Epithelial cell of prostate (primary cell): ENCODE results near the gene MRPL39.
"Not testable (repeated sequence)": the region's sequence is repeated elsewhere in the genome, so short reads cannot be mapped to it uniquely, and the experiment has no call there.

Experiments used
- DNase-seq: peaks from one replicate; pipeline ENCODE4 v3.0.0-alpha.2; 2011; ENCODE audit warnings: low read depth, low spot score
- H3K27ac ChIP-seq: fragments of 450-650 bp; 2 replicates; pipeline ENCODE4 v1.5.1; 2017; ENCODE audit warnings: mild to moderate bottlenecking

The MRPL39 gene

DNA sequence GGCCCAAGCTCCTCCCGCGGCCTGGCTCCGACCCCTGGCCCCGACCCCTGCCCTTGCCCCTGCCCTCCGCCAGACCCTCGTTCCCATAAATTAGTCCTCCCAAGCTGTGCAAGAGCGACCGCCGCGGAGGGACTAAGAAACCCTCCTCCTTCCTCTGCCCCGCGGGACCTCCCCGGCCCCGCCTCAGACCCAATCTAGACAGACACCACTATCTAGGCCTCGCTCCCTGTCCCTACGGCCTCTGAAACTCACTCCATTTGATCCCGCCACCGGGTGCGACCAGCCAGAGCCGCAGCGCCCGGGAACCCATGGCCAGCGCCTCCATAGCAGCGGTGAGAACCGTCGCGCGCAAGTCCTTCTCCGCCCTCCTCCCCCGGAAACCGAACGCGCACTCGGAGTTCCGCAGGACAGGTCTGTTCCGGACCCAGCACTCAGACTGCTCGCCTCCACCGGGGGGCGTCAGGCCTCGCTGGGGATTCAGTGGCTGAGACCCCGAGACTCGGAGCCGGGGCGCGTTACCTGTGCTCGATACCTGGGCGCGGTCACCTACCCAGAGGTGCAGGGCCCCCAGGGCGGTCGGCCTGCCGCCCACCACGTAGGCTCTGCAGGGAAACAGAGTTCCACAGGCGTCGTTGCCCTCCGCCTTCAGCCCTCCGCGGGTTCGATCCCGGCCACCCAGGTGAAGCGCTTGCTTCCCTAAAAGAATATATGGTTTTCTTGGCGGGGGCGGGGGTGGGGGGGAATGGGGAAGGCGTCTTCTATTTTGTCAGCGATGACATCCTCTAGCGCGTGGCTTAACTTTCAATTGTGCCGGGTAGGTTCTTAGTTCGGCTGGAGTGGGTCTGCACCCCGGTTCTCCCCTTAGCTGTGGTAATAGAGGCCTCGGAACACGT, at the start of gene MRPL39:
Gene MRPL39, minus strand, starts transcription at position 331 of the 893 bp plus-strand sequence. Its CDS starts 6 bp downstream, at position 325.
- DNase-seq = peak; percentile 59
- peak within 1 kb of the TSS; percentile 60 for H3K27ac ChIP-seq

DNA sequence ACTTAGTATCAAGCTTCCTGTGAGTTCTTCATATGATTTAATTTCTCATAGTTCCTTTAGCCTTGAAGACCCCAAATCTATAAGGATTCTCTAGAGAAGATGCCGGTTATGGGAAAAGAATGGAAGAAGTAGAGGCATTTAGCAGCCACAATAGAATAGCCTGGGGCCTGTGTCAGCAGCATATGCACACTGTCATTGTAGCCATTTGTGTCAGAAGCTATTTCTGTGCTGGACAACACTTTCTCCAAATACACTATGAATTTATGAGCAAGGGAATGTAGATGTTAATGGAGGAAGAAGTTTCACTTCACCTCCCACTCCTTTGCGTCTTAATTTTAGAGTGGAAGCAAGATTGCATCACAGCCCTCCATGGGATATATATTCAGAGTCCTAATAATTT, 49.1 kb upstream of the MRPL39 start:
- no peak for DNase-seq
- no peak overlapping the region for H3K27ac ChIP-seq

GRCh38 chr21:25649146-25649545, 41.9 kb upstream of the MRPL39 start:
- DNase-seq = no peak
- H3K27ac ChIP-seq = no peak overlapping the region

DNA sequence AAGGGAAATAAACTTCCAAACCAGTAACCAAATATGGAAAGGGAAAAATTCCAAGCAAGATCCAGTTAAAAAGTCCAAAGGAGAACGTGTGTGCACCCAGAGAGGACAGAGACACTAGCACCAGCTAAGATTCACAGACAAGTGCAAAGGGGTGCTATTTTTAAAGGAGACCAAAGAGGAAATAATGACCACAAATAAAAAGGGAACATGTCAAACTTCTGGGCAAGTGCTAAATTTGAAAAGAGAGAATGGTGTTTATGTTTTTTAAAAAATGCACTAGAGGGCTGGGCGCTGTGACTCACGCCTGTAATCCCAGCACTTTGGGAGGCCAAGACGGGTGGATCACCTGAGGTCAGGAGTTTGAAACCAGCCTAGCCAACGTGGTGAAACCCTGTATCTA, 40.4 kb upstream of the MRPL39 start:
- no peak overlapping the region for H3K27ac ChIP-seq
- DNase-seq = no peak

DNA sequence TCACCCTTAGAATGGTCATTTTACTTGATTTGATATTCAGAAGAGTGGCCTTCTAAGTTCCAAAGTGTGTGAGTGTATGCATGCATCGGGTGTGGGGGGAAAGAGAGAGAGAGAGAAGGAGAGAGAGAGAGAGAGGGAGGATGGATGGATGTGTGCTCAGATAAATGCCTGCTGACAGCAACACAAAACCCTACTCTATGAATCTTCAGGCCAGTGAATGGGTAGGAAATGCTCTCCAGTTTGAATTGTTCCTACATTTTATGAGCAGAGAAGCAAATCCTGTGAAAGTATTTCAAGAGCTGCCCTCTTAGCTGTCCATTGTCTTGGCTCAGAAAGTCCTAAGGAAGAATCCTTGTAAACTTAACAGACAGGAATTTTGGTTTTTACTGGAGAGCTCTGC, 39.2 kb upstream of the MRPL39 start:
- DNase-seq = no peak
- no peak overlapping the region for H3K27ac ChIP-seq

DNA sequence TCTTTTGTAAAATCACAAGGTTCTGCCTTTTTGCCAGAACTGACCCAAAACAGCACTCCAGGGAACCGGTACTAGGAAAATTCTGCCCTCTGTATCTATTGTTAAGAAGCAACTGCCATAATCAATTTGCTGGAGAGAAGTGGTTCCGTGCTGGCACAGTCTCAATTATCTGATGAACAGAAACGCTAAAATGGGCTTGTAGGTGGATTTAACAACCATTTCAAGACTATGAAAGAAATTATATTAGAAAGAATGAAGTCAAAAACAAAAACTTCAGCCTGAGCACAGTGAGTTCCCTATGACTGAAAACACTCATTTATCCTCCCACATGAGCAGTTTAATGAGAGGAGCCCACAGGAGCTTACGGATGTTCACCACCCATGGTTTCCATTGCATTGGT, 36.2 kb upstream of the MRPL39 start:
- H3K27ac ChIP-seq = no peak overlapping the region
- DNase-seq = no peak

GRCh38 chr21:25640943-25641292, 33.6 kb upstream of the MRPL39 start:
- no peak for DNase-seq
- H3K27ac ChIP-seq = no peak overlapping the region

- no peak for DNase-seq
- no peak overlapping the region for H3K27ac ChIP-seq
These were observed 33.1 kb upstream of the MRPL39 start for GRCh38 chr21:25640202-25640942.

DNA sequence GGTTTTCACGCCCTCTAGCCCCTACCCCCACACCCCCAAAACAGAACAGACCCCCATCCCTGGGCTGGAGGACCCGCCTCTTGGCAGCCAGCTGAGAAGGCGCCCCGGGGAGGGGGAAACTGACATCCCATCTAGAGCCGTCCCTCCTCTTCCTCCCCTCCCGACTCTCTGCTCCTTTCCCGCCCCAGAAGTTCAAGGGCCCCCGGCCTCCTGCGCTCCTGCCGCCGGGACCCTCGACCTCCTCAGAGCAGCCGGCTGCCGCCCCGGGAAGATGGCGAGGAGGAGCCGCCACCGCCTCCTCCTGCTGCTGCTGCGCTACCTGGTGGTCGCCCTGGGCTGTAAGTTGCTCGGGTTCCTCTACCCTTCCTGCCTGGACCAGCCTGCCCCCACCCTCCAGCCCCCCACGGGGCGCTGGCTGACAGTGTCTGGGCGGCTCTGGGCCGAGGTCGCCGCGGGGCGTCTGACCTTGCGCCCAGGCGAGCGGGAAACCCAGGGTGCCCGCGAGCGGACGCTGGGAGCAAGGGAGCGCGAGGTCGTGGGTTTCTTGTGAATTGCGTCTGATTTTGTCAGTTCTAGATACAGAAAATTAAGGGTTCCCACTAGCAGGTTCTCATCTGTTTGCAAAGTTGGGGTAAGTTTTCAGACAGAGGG, 32.4 kb upstream of the MRPL39 start:
- no peak for DNase-seq
- H3K27ac ChIP-seq = no peak overlapping the region

DNA sequence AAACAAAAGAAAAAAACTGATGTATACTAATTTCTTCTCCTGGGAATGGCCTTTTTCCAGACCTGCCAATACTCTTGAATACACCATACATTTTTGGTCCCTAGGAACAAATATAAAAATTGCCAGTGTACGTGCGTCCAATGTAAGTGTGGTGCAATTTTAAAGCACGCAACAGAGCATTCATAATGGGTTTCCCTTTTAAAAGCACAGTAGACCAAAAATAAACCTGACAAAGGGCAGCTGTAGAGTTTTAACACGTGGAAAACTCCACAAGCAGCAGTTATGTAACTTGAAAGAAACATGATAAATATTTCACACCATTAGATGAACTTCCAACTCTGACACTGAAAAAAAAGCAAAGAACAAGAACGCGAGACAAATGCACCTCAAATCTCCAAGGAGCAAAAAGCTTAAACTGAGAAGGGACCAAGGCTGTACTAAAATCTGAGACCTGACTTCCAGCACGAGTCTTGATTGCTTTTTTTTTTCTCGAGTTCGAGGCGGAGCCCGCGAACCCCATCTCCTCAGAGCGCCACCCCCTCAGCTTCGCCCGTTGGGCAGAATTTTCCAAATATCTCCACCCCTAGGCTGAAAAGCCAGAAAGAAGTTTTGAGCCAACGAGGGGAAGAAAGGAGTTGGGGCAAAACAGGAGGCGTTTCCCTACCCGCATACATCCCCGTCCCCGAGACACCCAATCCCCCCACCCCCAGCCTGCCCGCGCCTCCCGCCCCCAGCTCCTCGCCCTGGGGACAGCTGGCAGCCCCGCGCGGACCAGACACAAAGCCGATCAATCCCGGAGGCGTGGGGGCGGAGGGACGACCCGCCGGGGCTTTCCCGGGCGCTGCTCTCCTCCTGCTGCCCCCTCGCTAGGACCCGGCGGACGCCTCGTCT, 31.6 kb upstream of the MRPL39 start, which contains the start of gene JAM2:
Gene JAM2, plus strand, starts transcription at position 599 of the 891 bp plus-strand sequence. CDS start 564 bp downstream, outside the sequence.
- no peak within 1 kb of the TSS for H3K27ac ChIP-seq
- DNase-seq = no peak

DNA sequence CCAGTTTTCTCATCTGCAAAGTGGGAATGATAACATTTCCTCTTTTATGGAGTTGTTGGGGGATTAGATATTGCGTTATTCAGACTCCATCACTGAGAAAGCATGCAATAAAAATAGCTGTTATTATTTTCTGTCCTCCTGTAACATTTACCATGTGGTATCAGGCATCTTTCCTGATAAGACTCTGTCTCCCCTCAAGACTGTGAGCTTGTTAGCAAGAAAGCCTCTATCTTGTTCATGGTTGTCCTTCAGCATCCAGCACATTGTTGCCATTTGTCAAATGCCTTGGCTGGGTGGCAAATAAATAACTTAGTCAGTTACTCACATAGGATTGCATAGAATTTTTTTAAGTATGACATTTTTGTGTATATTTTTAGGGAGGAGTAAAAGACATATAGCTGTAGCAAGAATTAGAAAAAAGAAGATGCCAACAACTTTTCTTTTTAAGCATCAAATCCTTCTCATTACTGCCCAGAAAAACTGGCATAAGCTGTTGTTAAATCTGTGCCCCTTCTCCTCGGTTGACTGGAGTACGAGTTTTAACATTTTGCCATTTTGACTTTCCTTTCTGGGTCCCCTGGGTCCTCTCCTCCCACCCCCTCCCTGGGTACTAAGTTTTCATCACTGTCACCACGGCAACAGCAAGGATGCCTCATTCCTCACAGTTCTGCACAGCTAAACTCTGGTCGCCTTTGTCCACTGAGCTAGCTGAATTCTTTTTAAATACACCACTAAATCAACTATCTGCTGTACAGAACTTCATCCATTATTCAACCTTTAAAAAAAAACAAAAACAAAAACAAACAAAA, 30.8 kb upstream of the MRPL39 start:
- no peak for DNase-seq
- H3K27ac ChIP-seq = no peak overlapping the region

GRCh38 chr21:25636727-25637126, 29.4 kb upstream of the MRPL39 start:
- no peak overlapping the region for H3K27ac ChIP-seq
- no peak for DNase-seq

DNA sequence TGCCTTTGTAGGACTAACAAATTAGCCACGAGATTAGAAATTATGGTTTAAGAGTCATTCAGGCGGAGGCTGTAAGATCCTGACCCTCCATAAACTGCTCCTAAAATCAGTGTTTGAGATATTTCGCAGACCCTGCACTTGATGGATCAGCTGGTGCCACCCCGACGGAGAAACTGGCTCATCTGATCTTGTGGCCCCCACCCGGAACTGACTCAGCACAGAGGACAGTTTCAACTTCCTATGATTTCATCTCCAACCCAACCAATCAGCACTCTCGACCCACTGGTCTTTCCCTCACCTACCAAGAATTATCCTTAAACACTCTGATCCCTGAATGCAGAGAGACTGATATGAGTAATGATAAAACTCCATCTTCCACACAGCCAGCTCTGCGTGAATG, 28.0 kb upstream of the MRPL39 start:
- DNase-seq = no peak
- H3K27ac ChIP-seq = no peak overlapping the region

DNA sequence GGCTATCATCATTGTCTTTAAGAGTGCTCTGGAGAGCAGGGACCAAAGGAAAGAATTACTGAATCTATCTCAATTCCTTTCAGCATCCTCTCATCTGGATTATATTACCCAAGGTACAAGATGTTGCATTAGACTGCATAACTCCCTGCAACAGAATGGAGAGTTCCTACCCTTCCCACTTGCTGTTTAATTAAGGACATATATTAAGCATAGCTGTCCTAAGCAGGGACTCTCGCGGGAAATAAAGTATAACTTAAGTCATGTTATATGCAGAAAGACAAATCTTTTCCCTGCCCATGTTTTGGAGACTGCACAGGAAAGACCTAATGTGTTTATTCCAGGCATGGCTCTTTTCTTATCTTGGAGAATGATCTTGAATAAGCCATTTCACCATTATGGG, 25.0 kb upstream of the MRPL39 start:
- H3K27ac ChIP-seq = no peak overlapping the region
- no peak for DNase-seq

- DNase-seq = peak; percentile 5
- H3K27ac ChIP-seq = no peak overlapping the region
These were observed 19.5 kb upstream of the MRPL39 start for GRCh38 chr21:25626757-25627156.

GRCh38 chr21:25625776-25626555, 18.7 kb upstream of the MRPL39 start:
- DNase-seq = not testable (repeated sequence)

GRCh38 chr21:25625036-25625435, 17.8 kb upstream of the MRPL39 start:
- H3K27ac ChIP-seq = no peak overlapping the region
- DNase-seq = no peak

More at GRCh38 chr21:25625776-25626555, 18.7 kb upstream of the MRPL39 start:
- H3K27ac ChIP-seq = not testable (repeated sequence)

DNA sequence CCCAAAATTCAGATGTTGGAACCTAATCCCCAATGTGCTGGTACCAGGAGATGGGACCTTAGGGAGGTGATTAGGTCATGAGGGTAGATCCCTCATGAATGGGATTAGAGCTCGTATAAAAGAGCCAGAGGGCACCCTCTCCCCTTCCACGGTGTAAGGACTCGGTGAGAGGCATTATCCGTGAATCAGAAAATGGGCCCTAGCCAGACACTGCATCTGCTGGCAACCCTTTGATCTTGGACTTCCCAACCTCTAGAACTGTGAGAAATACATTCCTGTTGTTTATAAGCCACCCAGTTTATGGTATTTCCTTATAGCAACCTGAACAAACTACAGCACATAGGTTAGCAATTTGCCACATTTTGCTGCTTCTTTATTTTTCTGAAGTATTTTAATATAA, 17.2 kb upstream of the MRPL39 start:
- no peak for DNase-seq
- no peak overlapping the region for H3K27ac ChIP-seq
